Endothelial cell of umbilical vein (primary cell): ENCODE data around the gene KRT83. TPM values are rescaled to one million over a fixed set of nuclear protein-coding genes. Genes with fewer than 3 reads are reported as not detected.

Experiments
- BruUV-seq: library from RNA; stranded (reverse); fragments of 400-500 nt; replicated peaks from 2 replicates; lab custom pipeline; 2021; lab: Mats Ljungman, UMichigan
- CTCF ChIA-PET: fragments of 300-600, 350-600 bp; sonication (Branson Sonifier 250); formaldehyde crosslinking; loops from one replicate; lab custom pipeline; 2021; ENCODE audit warnings: antibody characterized with exemption, inconsistent platforms; lab: Charles Lee
- POLR2A ChIA-PET: fragments of 300-600, 350-600 bp; sonication (Branson Sonifier 250); formaldehyde crosslinking; loops from one replicate; lab custom pipeline; 2021; ENCODE audit warnings: antibody characterized with exemption, inconsistent platforms; lab: Charles Lee
- DNase-seq: peaks from one replicate; pipeline ENCODE4 v3.0.0-alpha.2; 2011; ENCODE audit warnings: low read depth, low spot score
- FAIRE-seq: peaks from 2 replicates; lab custom pipeline; 2011; peaks lifted over from hg19 to GRCh38; lab: Jason Lieb, UNC
- H2AFZ ChIP-seq: 2 replicates; pipeline ENCODE4 v1.6.0; 2012; ENCODE audit warnings: low read depth, low read length, control low read depth, inconsistent platforms
- H3K27ac ChIP-seq: 2 replicates; pipeline ENCODE4 v1.5.1; 2011; ENCODE audit warnings: low read depth, mild to moderate bottlenecking, control low read depth, low read length, moderate library complexity; ENCODE audit not compliant: insufficient read depth
- H3K27me3 ChIP-seq, 2 experiments: 2 replicates each; pipeline versions ENCODE4 v1.6.0 to v1.6.1; 2011; ENCODE audit warnings: low read length in 2 of 2, mixed read lengths in 1 of 2; ENCODE audit not compliant: control insufficient read depth in 2 of 2, insufficient read depth in 2 of 2
- H3K36me3 ChIP-seq, 2 experiments: 2 replicates in 1 of 2; 3 replicates in 1 of 2; pipeline ENCODE4 v1.5.1; 2011; ENCODE audit warnings: low read length in 2 of 2, mild to moderate bottlenecking in 1 of 2, moderate library complexity in 1 of 2; ENCODE audit not compliant: control insufficient read depth in 2 of 2, insufficient read depth in 2 of 2; ENCODE audit errors: extremely low read depth in 1 of 2
- H3K4me1 ChIP-seq: 3 replicates; pipeline ENCODE4 v1.5.1; 2011; ENCODE audit warnings: mild to moderate bottlenecking, low read length; ENCODE audit not compliant: control insufficient read depth, insufficient read depth; ENCODE audit errors: extremely low read depth
- H3K4me2 ChIP-seq: 2 replicates; pipeline ENCODE4 v1.6.1; 2011; ENCODE audit warnings: low read length, control low read depth, mixed read lengths; ENCODE audit not compliant: insufficient read depth
- H3K4me3 ChIP-seq, 3 experiments: fragments of 200-600 bp in 1 of 3; sonication (generic), shearing (Covaris generic) in 1 of 3; replicated peaks in 1 of 3; 2 replicates each; pipeline ENCODE4 v1.5.1; 2011 to 2016; ENCODE audit warnings: control low read depth in 3 of 3, low read length in 3 of 3, mild to moderate bottlenecking in 2 of 3, inconsistent platforms in 1 of 3, low read depth in 1 of 3, moderate library complexity in 1 of 3; ENCODE audit not compliant: insufficient read depth in 1 of 3
- H3K79me2 ChIP-seq: 2 replicates; pipeline ENCODE4 v1.6.0; 2012; ENCODE audit warnings: low read length, inconsistent platforms; ENCODE audit not compliant: control insufficient read depth, insufficient read depth
- H3K9ac ChIP-seq: replicated peaks from 2 replicates; pipeline ENCODE3; 2011; ENCODE audit warnings: low read length, control low read depth; ENCODE audit not compliant: insufficient read depth; ENCODE audit errors: extremely low read depth
- H3K9me1 ChIP-seq: replicated peaks from 3 replicates; pipeline ENCODE4 v1.6.0; 2011; ENCODE audit warnings: mild to moderate bottlenecking, low read length; ENCODE audit not compliant: control insufficient read depth, insufficient read depth; ENCODE audit errors: extremely low read depth
- H3K9me3 ChIP-seq: replicated peaks from 2 replicates; pipeline ENCODE4 v1.5.1; 2012; ENCODE audit warnings: low read length, inconsistent platforms; ENCODE audit not compliant: control insufficient read depth, insufficient read depth
- H4K20me1 ChIP-seq: replicated peaks from 2 replicates; pipeline ENCODE3; 2011; ENCODE audit warnings: mild to moderate bottlenecking, low read length; ENCODE audit not compliant: control insufficient read depth, insufficient read depth; ENCODE audit errors: extremely low read depth
- dilution Hi-C: fragments of 300-500 bp; cut with MboI; formaldehyde crosslinking; loops from one replicate; pipeline ENCODE4 v1.15.0; 2019; ENCODE audit warnings: low sequenced_read_pairs; ENCODE audit not compliant: extremely low pct_ligation_motif_present
- intact Hi-C: fragments of 100-400 bp; cut with micrococcal nuclease; formaldehyde crosslinking; loops from one replicate; pipeline ENCODE4 v1.10.0; 2022
- polyA plus RNA-seq, 4 experiments: library from polyadenylated mRNA; depleted of rRNA in 3 of 4; stranded (reverse) in 3 of 4; unstranded in 1 of 4; fragments of >200 nt; gene quantifications; 2 replicates each; pipeline versions ENCODE4 v1.2.1 to v1.2.3, GENCODE V29; 2011 to 2012; ENCODE audit warnings: missing spikeins in 1 of 4
- total RNA-seq: library from RNA; stranded (reverse); gene quantifications from 2 replicates; pipeline ENCODE4 v1.2.3, GENCODE V29; 2021
- TF ChIP-seq, protein P1 (sequence below), 2 donors: IDR thresholded peaks; 1 replicate in 1 of 2; 2 replicates in 1 of 2; pipeline ENCODE4 v1.5.1; 2011; ENCODE audit warnings: low read length in 2 of 2, mild to moderate bottlenecking in 2 of 2, moderate library complexity in 2 of 2, control low read depth in 1 of 2, inconsistent platforms in 1 of 2, low read depth in 1 of 2; ENCODE audit not compliant: insufficient read depth in 1 of 2; ENCODE audit errors: extremely low read depth in 1 of 2
- TF ChIP-seq, protein P2 (sequence below): IDR thresholded peaks from 2 replicates; pipeline ENCODE4 v1.6.1; 2011; ENCODE audit not compliant: insufficient read depth, insufficient read length

KRT83 gene
- total and polyA plus RNA-seq, 2 donors (not counting 3 experiments of a cell fraction or from before 2014, with no cell fraction given), result not detected

GRCh38 chr12:52307836-52308805 is 13.1 kb downstream of the KRT83 start:
- TF ChIP-seq, protein P1, sequence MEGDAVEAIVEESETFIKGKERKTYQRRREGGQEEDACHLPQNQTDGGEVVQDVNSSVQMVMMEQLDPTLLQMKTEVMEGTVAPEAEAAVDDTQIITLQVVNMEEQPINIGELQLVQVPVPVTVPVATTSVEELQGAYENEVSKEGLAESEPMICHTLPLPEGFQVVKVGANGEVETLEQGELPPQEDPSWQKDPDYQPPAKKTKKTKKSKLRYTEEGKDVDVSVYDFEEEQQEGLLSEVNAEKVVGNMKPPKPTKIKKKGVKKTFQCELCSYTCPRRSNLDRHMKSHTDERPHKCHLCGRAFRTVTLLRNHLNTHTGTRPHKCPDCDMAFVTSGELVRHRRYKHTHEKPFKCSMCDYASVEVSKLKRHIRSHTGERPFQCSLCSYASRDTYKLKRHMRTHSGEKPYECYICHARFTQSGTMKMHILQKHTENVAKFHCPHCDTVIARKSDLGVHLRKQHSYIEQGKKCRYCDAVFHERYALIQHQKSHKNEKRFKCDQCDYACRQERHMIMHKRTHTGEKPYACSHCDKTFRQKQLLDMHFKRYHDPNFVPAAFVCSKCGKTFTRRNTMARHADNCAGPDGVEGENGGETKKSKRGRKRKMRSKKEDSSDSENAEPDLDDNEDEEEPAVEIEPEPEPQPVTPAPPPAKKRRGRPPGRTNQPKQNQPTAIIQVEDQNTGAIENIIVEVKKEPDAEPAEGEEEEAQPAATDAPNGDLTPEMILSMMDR (IDR thresholded peaks at IDR 0.05; ENCODE audit: extremely low read depth in 1 of 2, insufficient read depth in 1 of 2, low read depth in 1 of 2, low read length in 2 of 2), result peak in 1 of 2 donors; percentile 12
- TF ChIP-seq, protein P2, sequence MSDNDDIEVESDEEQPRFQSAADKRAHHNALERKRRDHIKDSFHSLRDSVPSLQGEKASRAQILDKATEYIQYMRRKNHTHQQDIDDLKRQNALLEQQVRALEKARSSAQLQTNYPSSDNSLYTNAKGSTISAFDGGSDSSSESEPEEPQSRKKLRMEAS, result no peak
- dilution Hi-C loops, result no loop called here

More at GRCh38 chr12:52307836-52308805, 13.1 kb downstream of the KRT83 start:
- BruUV-seq, result no TSS peak
- H3K27me3 ChIP-seq, result peaks cover 59 to 62% of the 10 kb centered on the region in 2 experiments
- no peaks in the 10 kb centered on the region for H3K9me3 ChIP-seq
- H4K20me1 ChIP-seq, result no peaks in the 10 kb centered on the region
- POLR2A ChIA-PET, result no interaction called here
- H3K4me3 ChIP-seq, result no peak overlapping the region
- no peaks in the 10 kb centered on the region for H3K9me1 ChIP-seq
- H2AFZ ChIP-seq, result peak overlapping the region; percentile 74
- no peaks in the 10 kb centered on the region for H3K4me1 ChIP-seq
- H3K36me3 ChIP-seq, result no peaks in the 10 kb centered on the region
- peak overlapping the region; percentile 63 for H3K4me2 ChIP-seq
- CTCF ChIA-PET, result interaction anchor here (0.8 to 2.3 kb wide), 16 partner anchors 8 to 572 kb away, joined by 3 to 14 read pairs (median 4); partner anchors contain the start of gene KRT83
- H3K9ac ChIP-seq, result no peak overlapping the region
- H3K79me2 ChIP-seq, result no peaks in the 10 kb centered on the region
- no peak for FAIRE-seq
- H3K27ac ChIP-seq, result no peak overlapping the region
- peak; percentile 13 for DNase-seq
- intact Hi-C loops, result no loop called here
